ENCODE data around the gene BORCS6. TPM values are rescaled to one million over a fixed set of nuclear protein-coding genes. Genes with fewer than 3 reads are reported as not detected.

Gene BORCS6
- total and polyA plus RNA-seq, 2 of the 13 experiments (the other 11 are each of a cell fraction or from before 2014, with no cell fraction given), result 2.0 to 5.1 TPM

- TF ChIP-seq CSRNP1 (CRISPR knock-in tag; IDR thresholded peaks at IDR 0.05), result peak; percentile 92; the same call in 1 of the 2 replicates
- peak; percentile 73; the same call in 1 of the 2 replicates for TF ChIP-seq ZNF101 (CRISPR knock-in tag; IDR thresholded peaks at IDR 0.05; ENCODE audit: borderline replicate concordance, low read depth)
- no peak for TF ChIP-seq ZNF879 (CRISPR knock-in tag; IDR thresholded peaks at IDR 0.05)
- TF ChIP-seq ZNF740 (CRISPR knock-in tag; IDR thresholded peaks at IDR 0.05), result peak; percentile 73; the same call in 1 of the 2 replicates
- peak; percentile 65; the same call in 1 of the 2 replicates for TF ChIP-seq ZBTB25 (CRISPR knock-in tag; IDR thresholded peaks at IDR 0.05)
- no peak for TF ChIP-seq ZNF781 (CRISPR knock-in tag; IDR thresholded peaks at IDR 0.05; ENCODE audit: borderline replicate concordance, not compliant biosample characterization)
- TF ChIP-seq BRD4 (CRISPR knock-in tag; IDR thresholded peaks at IDR 0.05), result peak; percentile 18; the same call in 1 of the 2 replicates
- no peak for TF ChIP-seq ZNF576 (CRISPR knock-in tag; IDR thresholded peaks at IDR 0.05)
- TF ChIP-seq ZNF768 (CRISPR knock-in tag; IDR thresholded peaks at IDR 0.05), result peak; percentile 57
- no peak; the same call in 1 of the 2 replicates for TF ChIP-seq ZNF333 (CRISPR knock-in tag; IDR thresholded peaks at IDR 0.05; ENCODE audit: borderline replicate concordance)
- TF ChIP-seq FOXP4 (CRISPR knock-in tag; IDR thresholded peaks at IDR 0.05), result no peak
- no peak for TF ChIP-seq ZNF569 (CRISPR knock-in tag; IDR thresholded peaks at IDR 0.05; ENCODE audit: borderline replicate concordance)
- no peak for TF ChIP-seq MIER2 (CRISPR knock-in tag; IDR thresholded peaks at IDR 0.05)
- TF ChIP-seq ZNF780A (CRISPR knock-in tag; IDR thresholded peaks at IDR 0.05), result peak; percentile 32; the same call in 1 of the 2 replicates
- TF ChIP-seq TSC22D2 (CRISPR knock-in tag; IDR thresholded peaks at IDR 0.05; ENCODE audit: borderline replicate concordance), result no peak
Observed at GRCh38 chr17:8222630-8223355, 32.8 kb upstream of the BORCS6 start (continued).

Data from HepG2 (cell line).